Measurements from ENCODE around the gene PDGFRB. TPM values are rescaled to one million over a fixed set of nuclear protein-coding genes. Genes with fewer than 3 reads are reported as not detected.

Gene PDGFRB
- total and polyA plus RNA-seq, 10 of the 15 experiments (the other 5 are each of a cell fraction or from before 2014, with no cell fraction given): 0.02 to 3.0 (median 1.0) TPM

- ChIA-PET SMC1A (ENCODE audit: uncharacterized antibody, unreplicated experiment) (interaction anchor here (1.6 kb wide), 1 partner anchor 15 kb away, joined by 3 read pairs; no protein-coding TSS in a partner anchor), POLR2A (interaction anchor here (1.2 kb wide), 1 partner anchor 9 kb away, joined by 3 read pairs; no protein-coding TSS in a partner anchor), CTCF (interaction anchor here (1.0 to 1.5 kb wide), 5 partner anchors 9 to 19 kb away, joined by 3 to 4 read pairs (median 3); partner anchors contain the start of gene PDGFRB), RAD21 (ENCODE audit: unreplicated experiment) (interaction anchor here (0.6 to 1.1 kb wide), 3 partner anchors 21 to 56 kb away, joined by 3 read pairs; no protein-coding TSS in a partner anchor)
- H3K27ac ChIP-seq (ENCODE audit: control insufficient read depth, insufficient read depth): no peak overlapping the region
- 34% methylated on average over 6 of the region's 6 CpGs for WGBS (ENCODE audit: insufficient coverage, insufficient replicate concordance, low lambda C conversion rate, missing lambda C conversion rate)
- no peak for ATAC-seq
- no peak for DNase-seq (ENCODE audit: low read depth, low spot score)
- no peak overlapping the region for H3K9ac ChIP-seq (ENCODE audit: control insufficient read depth, insufficient read depth, low read length)
- no peaks in the 10 kb centered on the region for H3K9me3 ChIP-seq (replicated peaks; ENCODE audit: control insufficient read depth, insufficient read depth, low read length)
- in situ Hi-C loops (cut with MboI) (no loop called here), intact Hi-C loops (cut with micrococcal nuclease; ENCODE audit: unreplicated experiment) (no loop called here)
- no peak overlapping the region for H3K4me3 ChIP-seq
- TF ChIP-seq ZBTB4 (CRISPR knock-in tag; IDR thresholded peaks at IDR 0.05): no peak
- TF ChIP-seq CREB1 (IDR thresholded peaks at IDR 0.05; ENCODE audit: low read depth): no peak
- H2AFZ ChIP-seq (ENCODE audit: control insufficient read depth, low read depth, low read length): no peak overlapping the region
- no peaks in the 10 kb centered on the region for H3K4me1 ChIP-seq (ENCODE audit: control insufficient read depth, insufficient read depth, low read length)
- H3K27me3 ChIP-seq (replicated peaks in 1 of 2; ENCODE audit: control insufficient read depth in 2 of 2, insufficient read depth in 2 of 2, low read length in 1 of 2): no peaks in the 10 kb centered on the region
- no peaks in the 10 kb centered on the region for H3K36me3 ChIP-seq (ENCODE audit: control insufficient read depth in 2 of 2, insufficient read depth in 2 of 2, low read length in 1 of 2)
- no peak for FAIRE-seq
- H3K4me2 ChIP-seq (ENCODE audit: control insufficient read depth, insufficient read depth): no peak overlapping the region
- no peaks in the 10 kb centered on the region for H4K20me1 ChIP-seq (ENCODE audit: control insufficient read depth, insufficient read depth)
- H3K79me2 ChIP-seq (ENCODE audit: control insufficient read depth, insufficient read depth, low read length): no peaks in the 10 kb centered on the region
- no TSS peak for BruUV-seq (replicated peaks)
These were observed 16.3 kb downstream of the PDGFRB start for GRCh38 chr5:150139334-150139733.
